T-helper 1 cell treated with Interleukin-12 subunit alpha and Interleukin-12 subunit beta and Interleukin-4 antibody, amounts not matched to agents 30 μg/mL and 1 μg/mL, for 36 hours (primary cell): ENCODE measurements around the gene ARHGEF10L.

Experiments used
- H3K27ac Mint-ChIP-seq: one replicate; pipeline ENCODE4 v1.8.0; 2021; ENCODE audit warnings: mild to moderate bottlenecking, mixed read lengths
- H3K27me3 Mint-ChIP-seq: one replicate; pipeline ENCODE4 v1.8.0; 2021; ENCODE audit warnings: low read depth, mixed read lengths
- H3K36me3 Mint-ChIP-seq: one replicate; pipeline ENCODE4 v1.8.0; 2021; ENCODE audit warnings: low read depth, mixed read lengths
- H3K4me1 Mint-ChIP-seq: one replicate; pipeline ENCODE4 v1.8.0; 2021; ENCODE audit warnings: low read depth, mixed read lengths
- H3K4me3 Mint-ChIP-seq: one replicate; pipeline ENCODE4 v1.8.0; 2021; ENCODE audit warnings: mild to moderate bottlenecking, moderate library complexity, mixed read lengths
- H3K9me3 Mint-ChIP-seq: one replicate; pipeline ENCODE4 v1.8.0; 2021; ENCODE audit warnings: mixed read lengths

Gene ARHGEF10L

DNA sequence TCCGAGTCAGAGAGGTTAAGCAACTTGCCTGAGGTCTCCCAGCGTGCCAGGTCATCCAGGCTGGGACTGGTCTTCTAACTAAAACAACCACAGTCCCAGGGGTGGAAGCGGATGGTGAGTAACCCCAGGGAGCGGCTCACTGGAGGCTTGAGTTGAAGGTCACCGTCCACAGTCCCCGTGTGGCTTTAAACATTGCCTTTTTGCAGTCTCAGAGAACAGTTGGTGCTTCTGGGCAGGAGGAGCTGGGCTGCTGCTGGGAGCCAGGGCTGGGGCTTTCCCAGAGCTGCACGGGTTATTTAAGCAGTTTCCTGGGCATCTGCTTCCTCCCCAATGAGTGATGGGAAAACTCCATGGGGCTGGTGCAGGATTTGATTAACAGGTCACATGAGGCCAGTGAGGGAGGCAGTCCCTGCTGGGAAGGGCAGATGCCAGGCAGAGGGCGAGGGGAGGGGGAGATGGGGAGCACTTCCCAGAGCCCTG, 12.3 kb downstream of the ARHGEF10L start:
- no peaks in the 10 kb centered on the region for H3K4me1 Mint-ChIP-seq
- peaks cover 18% of the 10 kb centered on the region for H3K27me3 Mint-ChIP-seq
- H3K4me3 Mint-ChIP-seq: no peak overlapping the region
- H3K27ac Mint-ChIP-seq: no peak overlapping the region
- H3K36me3 Mint-ChIP-seq: no peaks in the 10 kb centered on the region
- H3K9me3 Mint-ChIP-seq: no peaks in the 10 kb centered on the region

DNA sequence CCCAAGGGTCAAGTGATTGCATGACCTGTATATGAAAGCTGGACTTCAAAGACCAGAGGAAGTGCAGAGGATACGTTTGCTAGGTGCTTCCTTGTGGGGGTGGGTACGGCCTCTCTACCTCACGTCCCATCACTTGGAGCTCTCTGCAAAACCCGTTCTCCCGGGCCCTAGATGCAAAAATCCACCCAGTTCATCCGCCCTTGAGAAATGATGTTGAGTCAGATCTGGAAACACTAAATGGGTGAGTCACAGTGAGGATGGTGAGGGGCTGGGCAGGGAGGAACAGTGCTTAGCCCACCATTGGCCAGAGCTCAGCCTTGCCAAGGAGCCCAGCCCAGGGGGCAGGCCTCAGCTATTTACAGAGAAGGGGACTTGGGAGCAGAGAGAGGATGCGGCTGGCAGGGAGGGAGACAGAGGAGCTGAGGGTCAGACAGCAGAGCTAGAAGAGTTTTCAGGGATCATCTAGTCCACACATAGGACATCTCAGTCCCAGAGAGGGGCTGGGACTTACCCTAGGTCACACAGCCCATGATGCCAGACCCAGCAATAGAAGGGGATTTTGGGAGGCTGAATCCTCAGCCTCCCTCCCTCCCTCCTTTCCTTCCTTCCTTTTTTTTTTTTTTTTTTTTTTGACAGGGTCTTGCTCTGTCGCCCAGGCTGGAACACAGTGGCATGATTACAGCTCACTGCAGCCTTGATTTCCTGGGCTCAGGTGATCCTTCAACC, 14.6 kb downstream of the ARHGEF10L start:
- H3K4me1 Mint-ChIP-seq: no peaks in the 10 kb centered on the region
- H3K27me3 Mint-ChIP-seq: peaks cover 14% of the 10 kb centered on the region
- no peaks in the 10 kb centered on the region for H3K9me3 Mint-ChIP-seq
- H3K36me3 Mint-ChIP-seq: no peaks in the 10 kb centered on the region
- no peak overlapping the region for H3K27ac Mint-ChIP-seq
- H3K4me3 Mint-ChIP-seq: no peak overlapping the region

GRCh38 chr1:17554954-17555353, 15.5 kb downstream of the ARHGEF10L start:
- Mint-ChIP-seq H3K27ac (no peak overlapping the region), H3K9me3 (no peaks in the 10 kb centered on the region)

GRCh38 chr1:17557986-17558385, 18.5 kb downstream of the ARHGEF10L start:
- no peak overlapping the region for H3K4me3 Mint-ChIP-seq
- H3K27me3 Mint-ChIP-seq: no peaks in the 10 kb centered on the region
- no peaks in the 10 kb centered on the region for H3K4me1 Mint-ChIP-seq
- no peaks in the 10 kb centered on the region for H3K9me3 Mint-ChIP-seq
- H3K36me3 Mint-ChIP-seq: no peaks in the 10 kb centered on the region
- H3K27ac Mint-ChIP-seq: no peak overlapping the region

More at GRCh38 chr1:17554954-17555353, 15.5 kb downstream of the ARHGEF10L start:
- Mint-ChIP-seq H3K27me3 (peaks cover 11% of the 10 kb centered on the region), H3K4me1 (no peaks in the 10 kb centered on the region), H3K4me3 (no peak overlapping the region), H3K36me3 (no peaks in the 10 kb centered on the region)

- Mint-ChIP-seq H3K27me3 (no peaks in the 10 kb centered on the region), H3K36me3 (no peaks in the 10 kb centered on the region), H3K9me3 (no peaks in the 10 kb centered on the region), H3K27ac (no peak overlapping the region), H3K4me1 (no peaks in the 10 kb centered on the region), H3K4me3 (no peak overlapping the region)
Observed at GRCh38 chr1:17558541-17558940, 19.0 kb downstream of the ARHGEF10L start.

DNA sequence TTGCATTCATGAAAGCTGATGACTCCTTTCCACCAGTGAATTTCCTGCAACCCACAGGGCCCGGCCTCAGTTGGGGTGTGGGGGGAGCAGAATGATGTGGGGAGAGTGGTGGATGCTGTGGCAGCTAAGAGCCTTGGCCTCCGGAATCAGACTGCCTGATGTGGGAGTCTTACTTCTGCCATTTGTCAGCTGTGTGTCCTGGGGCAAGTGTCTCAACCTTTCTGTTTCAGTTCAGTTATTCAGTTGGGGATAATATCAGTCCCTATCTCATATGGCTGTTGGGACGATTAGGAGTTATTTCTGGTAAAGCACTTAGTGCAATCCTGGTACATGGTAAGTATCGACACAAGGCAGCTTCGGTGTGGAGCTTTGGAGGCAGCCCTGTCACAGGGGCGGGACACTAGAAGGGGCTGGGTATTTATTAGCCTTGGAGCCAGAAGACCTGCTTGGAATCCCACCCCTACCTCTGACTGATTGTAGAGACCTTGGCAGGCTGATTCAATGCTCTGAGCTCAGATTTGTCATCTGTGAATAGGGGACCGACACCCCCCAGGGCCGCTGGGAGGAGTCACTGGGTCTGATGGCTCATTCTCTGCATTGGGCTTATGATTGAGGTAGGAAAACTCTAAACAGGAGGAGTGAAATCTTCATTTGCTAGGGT, 19.6 kb downstream of the ARHGEF10L start:
- Mint-ChIP-seq H3K4me1 (no peaks in the 10 kb centered on the region), H3K27ac (no peak overlapping the region), H3K27me3 (no peaks in the 10 kb centered on the region), H3K36me3 (no peaks in the 10 kb centered on the region), H3K4me3 (no peak overlapping the region), H3K9me3 (no peaks in the 10 kb centered on the region)

DNA sequence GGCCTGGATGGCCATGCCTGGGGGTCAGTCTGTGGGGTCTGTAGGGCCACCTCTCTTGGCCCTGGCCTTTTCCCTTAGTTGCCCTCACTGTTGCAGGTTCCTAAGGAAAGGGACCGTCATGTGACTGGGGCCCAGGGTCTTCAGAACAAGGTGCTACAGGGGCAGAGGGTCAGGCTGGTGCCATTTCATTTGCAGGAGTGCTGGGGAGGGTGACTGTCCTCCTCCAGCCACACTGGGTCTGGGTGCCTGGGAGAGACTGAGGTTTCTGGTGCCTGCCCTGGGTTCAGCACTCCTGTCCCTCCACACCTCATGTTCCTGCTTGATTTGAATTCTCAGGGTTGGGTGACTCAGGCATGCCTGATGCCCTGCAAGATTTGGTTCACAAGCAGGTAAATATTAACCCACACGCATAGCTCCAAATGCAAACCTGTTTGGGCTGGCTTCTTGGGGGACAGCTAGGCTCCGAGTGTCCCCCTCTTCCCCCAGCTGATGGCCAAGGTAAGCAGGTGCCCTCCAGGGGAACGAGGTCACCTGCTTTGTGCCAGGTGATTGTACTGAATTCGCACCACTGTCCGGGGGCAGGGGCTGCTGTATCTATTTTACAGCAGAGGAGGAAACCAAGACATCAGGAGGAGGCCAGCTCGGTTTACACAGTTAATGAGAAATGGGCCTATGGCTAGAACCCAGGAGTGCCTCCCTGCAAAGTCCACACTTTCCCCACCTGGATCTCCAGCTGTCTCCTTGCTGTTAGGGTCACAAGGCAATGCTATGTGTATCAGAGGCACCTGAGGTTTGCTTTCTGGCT, 20.3 kb downstream of the ARHGEF10L start:
- H3K4me3 Mint-ChIP-seq: no peak overlapping the region
- no peaks in the 10 kb centered on the region for H3K36me3 Mint-ChIP-seq
- no peak overlapping the region for H3K27ac Mint-ChIP-seq
- no peaks in the 10 kb centered on the region for H3K4me1 Mint-ChIP-seq
- H3K9me3 Mint-ChIP-seq: no peaks in the 10 kb centered on the region
- H3K27me3 Mint-ChIP-seq: no peaks in the 10 kb centered on the region

- no peak overlapping the region for H3K4me3 Mint-ChIP-seq
- H3K27me3 Mint-ChIP-seq: no peaks in the 10 kb centered on the region
- no peaks in the 10 kb centered on the region for H3K9me3 Mint-ChIP-seq
- no peak overlapping the region for H3K27ac Mint-ChIP-seq
- H3K4me1 Mint-ChIP-seq: no peaks in the 10 kb centered on the region
- H3K36me3 Mint-ChIP-seq: no peaks in the 10 kb centered on the region
Observed at GRCh38 chr1:17561247-17561548, 21.7 kb downstream of the ARHGEF10L start.

DNA sequence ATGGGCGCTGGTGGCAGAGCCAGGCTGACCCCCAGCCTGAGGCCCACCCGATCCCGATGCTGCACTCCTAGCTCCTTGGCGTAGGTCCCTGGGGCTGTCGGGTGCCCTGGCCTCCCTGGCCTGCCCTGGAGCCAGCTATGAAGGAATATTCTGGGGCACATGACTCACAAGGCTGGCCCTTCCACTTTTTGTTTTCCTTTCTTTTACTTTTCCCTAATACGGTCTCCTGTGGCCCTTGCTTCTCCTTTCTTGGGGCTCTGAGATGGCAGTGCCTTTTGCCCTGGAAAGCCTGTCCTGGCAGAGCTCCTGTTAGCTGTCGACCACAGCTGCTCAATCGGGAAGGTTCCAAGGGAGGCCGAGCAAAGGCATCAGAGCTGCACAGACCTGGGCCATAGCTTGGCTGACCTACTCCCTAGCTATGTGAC, 22.1 kb downstream of the ARHGEF10L start:
- Mint-ChIP-seq H3K4me3 (no peak overlapping the region), H3K9me3 (no peaks in the 10 kb centered on the region), H3K27me3 (no peaks in the 10 kb centered on the region), H3K27ac (no peak overlapping the region), H3K4me1 (no peaks in the 10 kb centered on the region), H3K36me3 (no peaks in the 10 kb centered on the region)

GRCh38 chr1:17562375-17562774, 22.9 kb downstream of the ARHGEF10L start:
- no peaks in the 10 kb centered on the region for H3K27me3 Mint-ChIP-seq
- H3K4me3 Mint-ChIP-seq: no peak overlapping the region
- no peaks in the 10 kb centered on the region for H3K9me3 Mint-ChIP-seq
- H3K27ac Mint-ChIP-seq: no peak overlapping the region
- no peaks in the 10 kb centered on the region for H3K4me1 Mint-ChIP-seq
- H3K36me3 Mint-ChIP-seq: no peaks in the 10 kb centered on the region

GRCh38 chr1:17563494-17564281, 24.2 kb downstream of the ARHGEF10L start:
- H3K36me3 Mint-ChIP-seq: no peaks in the 10 kb centered on the region
- H3K4me3 Mint-ChIP-seq: no peak overlapping the region
- no peaks in the 10 kb centered on the region for H3K27me3 Mint-ChIP-seq
- H3K9me3 Mint-ChIP-seq: no peaks in the 10 kb centered on the region
- H3K4me1 Mint-ChIP-seq: no peaks in the 10 kb centered on the region
- H3K27ac Mint-ChIP-seq: no peak overlapping the region

- no peak overlapping the region for H3K27ac Mint-ChIP-seq
- no peak overlapping the region for H3K4me3 Mint-ChIP-seq
- no peaks in the 10 kb centered on the region for H3K4me1 Mint-ChIP-seq
- no peaks in the 10 kb centered on the region for H3K36me3 Mint-ChIP-seq
- no peaks in the 10 kb centered on the region for H3K27me3 Mint-ChIP-seq
- no peaks in the 10 kb centered on the region for H3K9me3 Mint-ChIP-seq
Observed at GRCh38 chr1:17564458-17565393, 25.2 kb downstream of the ARHGEF10L start.

- Mint-ChIP-seq H3K27me3 (no peaks in the 10 kb centered on the region), H3K36me3 (no peaks in the 10 kb centered on the region), H3K4me1 (no peaks in the 10 kb centered on the region), H3K4me3 (no peak overlapping the region), H3K9me3 (no peaks in the 10 kb centered on the region), H3K27ac (no peak overlapping the region)
Observed at GRCh38 chr1:17565461-17566252, 26.2 kb downstream of the ARHGEF10L start.
